Endothelial cell of umbilical vein (primary cell): ENCODE measurements around the gene RCOR1.
"Not testable (repeated sequence)": the region's sequence is repeated elsewhere in the genome, so short reads cannot be mapped to it uniquely, and the experiment has no call there.

Experiments
- CTCF ChIP-seq, 2 donors: IDR thresholded peaks; 1 replicate in 1 of 2; 2 replicates in 1 of 2; pipeline ENCODE4 v1.5.1; 2011; ENCODE audit warnings: low read length in 2 of 2, mild to moderate bottlenecking in 2 of 2, moderate library complexity in 2 of 2, control low read depth in 1 of 2, inconsistent platforms in 1 of 2, low read depth in 1 of 2; ENCODE audit not compliant: insufficient read depth in 1 of 2; ENCODE audit errors: extremely low read depth in 1 of 2
- EZH2 ChIP-seq: IDR thresholded peaks from 2 replicates; pipeline ENCODE4 v1.6.1; 2012; ENCODE audit warnings: borderline replicate concordance, low read depth, mild to moderate bottlenecking, moderate library complexity, low read length, inconsistent platforms; ENCODE audit not compliant: severe bottlenecking
- JUN ChIP-seq: IDR thresholded peaks from 2 replicates; pipeline ENCODE4 v1.6.1; 2011; ENCODE audit warnings: borderline replicate concordance, low read depth; ENCODE audit not compliant: insufficient read length, insufficient read depth
- MAX ChIP-seq: IDR thresholded peaks from 2 replicates; pipeline ENCODE4 v1.6.1; 2011; ENCODE audit not compliant: insufficient read depth, insufficient read length
- MYC ChIP-seq: IDR thresholded peaks from one replicate; pipeline ENCODE4 v1.6.1; 2011; ENCODE audit warnings: mild to moderate bottlenecking, low read depth, low read length
- POLR2A ChIP-seq: IDR thresholded peaks from 2 replicates; pipeline ENCODE4 v1.6.1; 2012; ENCODE audit warnings: low read depth, mild to moderate bottlenecking, control low read depth, low read length

- TF ChIP-seq CTCF (IDR thresholded peaks at IDR 0.05; ENCODE audit: extremely low read depth in 1 of 2, insufficient read depth in 1 of 2, low read depth in 1 of 2, low read length in 2 of 2); EZH2; JUN; POLR2A; MYC; MAX: not testable (repeated sequence)
Measured at GRCh38 chr14:102550927-102551401, 41.5 kb upstream of the RCOR1 start.
